IMR-90 (cell line): ENCODE measurements around the gene SLC43A2. TPM values are rescaled to one million over a fixed set of nuclear protein-coding genes. Genes with fewer than 3 reads are reported as not detected.
A peak's percentile ranks its signal among the peaks of the same experiment; 100 is the strongest.

ENCODE experiments used
- ATAC-seq: fragments of 200-7000 bp; cut with Tn5 transposase; 2 replicates; pipeline ENCODE4 v1.9.1; 2020; ENCODE audit warnings: low read depth, mild to moderate bottlenecking, moderate library complexity
- BruUV-seq: library from RNA; stranded (reverse); fragments of 400-500 nt; replicated peaks from 2 replicates; lab custom pipeline; 2021; lab: Mats Ljungman, UMichigan
- CTCF ChIA-PET: fragments of 300-600 bp; formaldehyde crosslinking; extraction: SDS; loops from one replicate; lab custom pipeline; 2021; ENCODE audit warnings: antibody characterized with exemption; lab: Yijun Ruan, JAX
- POLR2A ChIA-PET: fragments of 300-600 bp; sonication (Branson Sonifier 250); formaldehyde crosslinking; loops from one replicate; lab custom pipeline; 2022; ENCODE audit warnings: antibody characterized with exemption; ENCODE audit not compliant: unreplicated experiment; lab: Charles Lee
- DNase-seq: peaks from one replicate; pipeline ENCODE4 v3.0.0; 2013
- H2AFZ ChIP-seq: replicated peaks from 2 replicates; pipeline ENCODE3; 2013; ENCODE audit warnings: low read length, mild to moderate bottlenecking; ENCODE audit not compliant: poor library complexity
- H2AK5ac ChIP-seq: 2 replicates; pipeline ENCODE4 v1.6.1; 2013; ENCODE audit warnings: low read depth, low read length, inconsistent platforms
- H2AK9ac ChIP-seq: replicated peaks from 2 replicates; pipeline ENCODE3; 2013; ENCODE audit warnings: mild to moderate bottlenecking, low read depth, low read length, moderate library complexity; ENCODE audit not compliant: poor library complexity
- H2BK120ac ChIP-seq: 2 replicates; pipeline ENCODE4 v1.6.1; 2013; ENCODE audit warnings: low read depth, low read length, inconsistent platforms
- H2BK15ac ChIP-seq: 3 replicates; pipeline ENCODE4 v1.6.1; 2013; ENCODE audit warnings: low read depth, low read length, inconsistent platforms
- H2BK20ac ChIP-seq: 2 replicates; pipeline ENCODE4 v1.6.1; 2013; ENCODE audit warnings: low read depth, mild to moderate bottlenecking, inconsistent platforms, low read length, moderate library complexity
- H2BK5ac ChIP-seq: 2 replicates; pipeline ENCODE4 v1.6.1; 2013; ENCODE audit warnings: mild to moderate bottlenecking, low read depth, low read length, inconsistent platforms; ENCODE audit not compliant: poor library complexity, severe bottlenecking
- H3K14ac ChIP-seq: replicated peaks from 2 replicates; pipeline ENCODE4 v1.6.1; 2013; ENCODE audit warnings: low read depth, low read length, inconsistent platforms
- H3K18ac ChIP-seq: 2 replicates; pipeline ENCODE4 v1.6.1; 2013; ENCODE audit warnings: low read depth, low read length, control low read depth
- H3K23ac ChIP-seq: 2 replicates; pipeline ENCODE4 v1.6.1; 2013; ENCODE audit warnings: low read depth, low read length, inconsistent platforms
- H3K27ac ChIP-seq: 2 replicates; pipeline ENCODE4 v1.5.1; 2013; ENCODE audit warnings: mild to moderate bottlenecking, control low read depth, low read length; ENCODE audit not compliant: insufficient read depth
- H3K27me3 ChIP-seq: 2 replicates; pipeline ENCODE4 v1.6.1; 2013; ENCODE audit warnings: low read length; ENCODE audit not compliant: control insufficient read depth, insufficient read depth
- H3K36me3 ChIP-seq: 2 replicates; pipeline ENCODE4 v1.6.1; 2013; ENCODE audit warnings: low read length, mixed read lengths; ENCODE audit not compliant: control insufficient read depth, insufficient read depth
- H3K4ac ChIP-seq: 2 replicates; pipeline ENCODE4 v1.6.1; 2013; ENCODE audit warnings: low read depth, low read length, inconsistent platforms
- H3K4me1 ChIP-seq: 2 replicates; pipeline ENCODE4 v1.6.1; 2013; ENCODE audit warnings: low read length, mixed read lengths; ENCODE audit not compliant: control insufficient read depth, insufficient read depth
- H3K4me2 ChIP-seq: 2 replicates; pipeline ENCODE4 v1.6.1; 2013; ENCODE audit warnings: low read depth, mild to moderate bottlenecking, control low read depth, low read length, moderate library complexity
- H3K4me3 ChIP-seq: 2 replicates; pipeline ENCODE4 v1.5.1; 2013; ENCODE audit warnings: low read depth, mild to moderate bottlenecking, control low read depth, low read length, moderate library complexity; ENCODE audit not compliant: insufficient read depth
- H3K56ac ChIP-seq: 2 replicates; pipeline ENCODE4 v1.6.1; 2013; ENCODE audit warnings: low read length, inconsistent platforms; ENCODE audit not compliant: insufficient read depth; ENCODE audit errors: extremely low read depth
- H3K79me1 ChIP-seq, 2 experiments: 2 replicates each; pipeline ENCODE4 v1.6.1; 2013; ENCODE audit warnings: low read length in 2 of 2, inconsistent platforms in 1 of 2, low read depth in 1 of 2
- H3K9ac ChIP-seq: 2 replicates; pipeline ENCODE4 v1.6.1; 2013; ENCODE audit warnings: low read depth, low read length, control low read depth
- H3K9me1 ChIP-seq: 2 replicates; pipeline ENCODE4 v1.6.1; 2013; ENCODE audit warnings: low read length, inconsistent platforms; ENCODE audit not compliant: insufficient read depth
- H3K9me3 ChIP-seq: 2 replicates; pipeline ENCODE4 v1.6.1; 2013; ENCODE audit warnings: low read length; ENCODE audit not compliant: control insufficient read depth, insufficient read depth
- H4K20me1 ChIP-seq: 2 replicates; pipeline ENCODE4 v1.6.1; 2013; ENCODE audit warnings: low read length, inconsistent platforms; ENCODE audit not compliant: insufficient read depth
- H4K5ac ChIP-seq: 2 replicates; pipeline ENCODE4 v1.6.1; 2013; ENCODE audit warnings: mild to moderate bottlenecking, low read depth, low read length, control low read depth
- H4K8ac ChIP-seq, 2 experiments: 2 replicates each; pipeline ENCODE4 v1.6.1; 2013; ENCODE audit warnings: low read depth in 2 of 2, low read length in 2 of 2, control low read depth in 1 of 2, inconsistent platforms in 1 of 2
- H4K91ac ChIP-seq: 2 replicates; pipeline ENCODE4 v1.6.1; 2013; ENCODE audit warnings: low read depth, low read length, inconsistent platforms; ENCODE audit not compliant: insufficient read depth
- BHLHE40 ChIP-seq: fragments of 150-350 bp; IDR thresholded peaks from 2 replicates; pipeline ENCODE4 v1.6.1; 2016; ENCODE audit warnings: mild to moderate bottlenecking, low read depth, low read length
- CEBPB ChIP-seq: IDR thresholded peaks from 2 replicates; pipeline ENCODE4 v1.6.1; 2012; ENCODE audit warnings: low read depth, low read length, improper control_type of control experiment
- CHD1 ChIP-seq: IDR thresholded peaks from 2 replicates; pipeline ENCODE4 v1.6.1; 2012; ENCODE audit warnings: low read depth, low read length, improper control_type of control experiment
- FOS ChIP-seq: fragments of 150-350 bp; IDR thresholded peaks from 2 replicates; pipeline ENCODE4 v1.6.1; 2016; ENCODE audit warnings: low read depth, low read length
- MAFK ChIP-seq: IDR thresholded peaks from 2 replicates; pipeline ENCODE4 v1.6.1; 2012; ENCODE audit warnings: low read depth, low read length, improper control_type of control experiment
- MAZ ChIP-seq: IDR thresholded peaks from 2 replicates; pipeline ENCODE4 v1.6.1; 2012; ENCODE audit warnings: low read depth, mild to moderate bottlenecking, low read length, improper control_type of control experiment, moderate library complexity, borderline replicate concordance
- MXI1 ChIP-seq: IDR thresholded peaks from 2 replicates; pipeline ENCODE4 v1.6.1; 2012; ENCODE audit warnings: low read depth, mild to moderate bottlenecking, low read length, moderate library complexity, borderline replicate concordance
- NFE2L2 ChIP-seq: fragments of 150-350 bp; IDR thresholded peaks from 2 replicates; pipeline ENCODE4 v1.6.1; 2016; ENCODE audit warnings: low read depth, mild to moderate bottlenecking, low read length
- POLR2A ChIP-seq: IDR thresholded peaks from 2 replicates; pipeline ENCODE4 v1.6.1; 2012; ENCODE audit warnings: mild to moderate bottlenecking, low read depth, low read length
- RAD21 ChIP-seq: IDR thresholded peaks from 2 replicates; pipeline ENCODE4 v1.6.1; 2012; ENCODE audit warnings: low read length, improper control_type of control experiment
- RCOR1 ChIP-seq: IDR thresholded peaks from 2 replicates; pipeline ENCODE4 v1.6.1; 2012; ENCODE audit warnings: mild to moderate bottlenecking, low read length, improper control_type of control experiment; ENCODE audit not compliant: insufficient replicate concordance
- RFX5 ChIP-seq: IDR thresholded peaks from 2 replicates; pipeline ENCODE4 v1.8.0; 2012; ENCODE audit warnings: low read depth, mild to moderate bottlenecking, low read length, moderate library complexity
- SMC3 ChIP-seq: fragments of 150-350 bp; IDR thresholded peaks from 2 replicates; pipeline ENCODE4 v1.6.1; 2016; ENCODE audit warnings: low read depth, mild to moderate bottlenecking, antibody characterized with exemption, low read length, moderate library complexity
- WGBS, 2 experiments: methylation state at CpG; one replicate each; pipeline versions ENCODE4 v1.1.5 to v1.1.7; 2013; ENCODE audit warnings: missing lambda C conversion rate in 2 of 2; ENCODE audit not compliant: insufficient read length in 1 of 2; ENCODE audit errors: extremely low coverage in 2 of 2; 5-methylcytosine and 5-hydroxymethylcytosine counted together
- dilution Hi-C: fragments of 300-500 bp; cut with HindIII; formaldehyde crosslinking; loops from one replicate; pipeline ENCODE4 v1.14.3; 2018; ENCODE audit warnings: low sequenced_read_pairs; ENCODE audit not compliant: unreplicated experiment
- in situ Hi-C: fragments of 300-500 bp; cut with MboI; formaldehyde crosslinking; loops from 3 replicates; pipeline ENCODE4 v1.14.3; 2019; ENCODE audit warnings: low sequenced_read_pairs, inconsistent platforms, mixed read lengths
- intact Hi-C: fragments of 100-400 bp; cut with micrococcal nuclease; formaldehyde crosslinking; loops from 2 replicates; pipeline ENCODE4 v1.10.0; 2022
- polyA plus RNA-seq, 3 experiments: library from polyadenylated mRNA; depleted of rRNA; stranded (reverse); fragments of >200 nt; gene quantifications; 2 replicates each; pipeline ENCODE4 v1.2.3, GENCODE V29; 2012; ENCODE audit warnings: low replicate concordance in 1 of 3
- total RNA-seq: library from RNA; depleted of rRNA; stranded (reverse); fragments of >200 nt; gene quantifications from 2 replicates; pipeline ENCODE4 v1.2.3, GENCODE V29; 2012
- TF ChIP-seq, protein P1 (sequence below): conservative IDR thresholded peaks from 2 replicates; pipeline ENCODE4 v1.5.1; 2012; ENCODE audit warnings: mild to moderate bottlenecking, low read depth, low read length, improper control_type of control experiment
- TF ChIP-seq, protein P2 (sequence below): fragments of 150-350 bp; IDR thresholded peaks from 2 replicates; pipeline ENCODE4 v1.6.1; 2016; ENCODE audit warnings: low read depth, mild to moderate bottlenecking, low read length, moderate library complexity, borderline replicate concordance

The SLC43A2 gene
- total and polyA plus RNA-seq, 2 of the 4 experiments (the other 2 are of a cell fraction), result 3.8 to 9.0 TPM

DNA sequence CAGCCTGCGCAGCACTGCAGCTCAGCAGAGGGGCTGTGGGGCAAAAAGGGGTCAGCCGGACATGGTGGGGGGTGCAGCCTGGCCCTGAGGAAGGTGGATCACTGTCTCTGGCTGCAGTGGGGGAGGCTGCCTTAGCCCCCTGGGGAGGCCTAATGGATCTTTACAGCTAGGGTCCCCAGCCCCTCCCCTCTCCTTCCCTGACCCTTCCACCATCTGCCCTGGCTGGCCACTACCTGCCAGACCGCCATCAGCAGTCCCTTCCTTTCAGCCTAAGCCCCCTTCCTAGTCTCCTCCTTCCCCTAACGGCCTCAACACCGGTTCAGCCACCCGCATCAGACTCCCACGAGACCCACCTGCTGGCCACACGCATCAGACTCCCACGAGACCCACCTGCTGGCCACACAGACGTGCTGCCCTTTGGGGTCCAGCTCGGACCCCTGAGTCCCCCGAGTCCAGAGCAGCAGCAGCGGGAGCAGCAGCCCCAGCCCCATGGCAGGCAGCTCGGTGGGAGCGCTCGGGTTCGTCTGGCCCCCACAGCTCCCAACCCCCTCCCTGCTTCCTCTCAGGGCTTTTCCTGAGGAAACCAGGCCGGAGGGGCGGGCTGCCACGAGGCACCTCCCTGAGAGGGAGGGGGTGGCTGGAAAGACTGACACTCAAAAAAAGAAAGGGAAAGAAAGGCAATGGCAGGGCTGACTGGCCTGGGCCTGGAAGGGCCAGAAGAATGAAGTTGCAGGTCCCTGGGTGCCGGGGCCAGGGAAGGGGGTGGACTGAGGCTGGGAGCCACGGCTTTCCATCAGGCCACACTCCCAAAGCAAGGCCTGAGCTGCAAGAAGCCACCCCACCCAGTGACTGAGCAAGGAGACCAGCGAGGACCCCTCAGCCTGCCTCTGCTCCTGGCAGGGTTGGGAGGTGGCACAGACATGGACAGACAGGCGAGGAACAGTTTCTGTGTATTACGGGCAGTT is 16.9 kb upstream of the SLC43A2 start, which contains the start of gene SCARF1:
Gene SCARF1 (minus strand): TSS at position 526 of the 965 bp plus-strand sequence. CDS start 35 bp downstream, at position 491.
- TF ChIP-seq RCOR1, result no peak
- TF ChIP-seq CHD1, result no peak
- no peak for TF ChIP-seq MXI1
- TF ChIP-seq BHLHE40, result no peak
- no peak for TF ChIP-seq FOS
- no peak for TF ChIP-seq POLR2A
- TF ChIP-seq, protein P1, sequence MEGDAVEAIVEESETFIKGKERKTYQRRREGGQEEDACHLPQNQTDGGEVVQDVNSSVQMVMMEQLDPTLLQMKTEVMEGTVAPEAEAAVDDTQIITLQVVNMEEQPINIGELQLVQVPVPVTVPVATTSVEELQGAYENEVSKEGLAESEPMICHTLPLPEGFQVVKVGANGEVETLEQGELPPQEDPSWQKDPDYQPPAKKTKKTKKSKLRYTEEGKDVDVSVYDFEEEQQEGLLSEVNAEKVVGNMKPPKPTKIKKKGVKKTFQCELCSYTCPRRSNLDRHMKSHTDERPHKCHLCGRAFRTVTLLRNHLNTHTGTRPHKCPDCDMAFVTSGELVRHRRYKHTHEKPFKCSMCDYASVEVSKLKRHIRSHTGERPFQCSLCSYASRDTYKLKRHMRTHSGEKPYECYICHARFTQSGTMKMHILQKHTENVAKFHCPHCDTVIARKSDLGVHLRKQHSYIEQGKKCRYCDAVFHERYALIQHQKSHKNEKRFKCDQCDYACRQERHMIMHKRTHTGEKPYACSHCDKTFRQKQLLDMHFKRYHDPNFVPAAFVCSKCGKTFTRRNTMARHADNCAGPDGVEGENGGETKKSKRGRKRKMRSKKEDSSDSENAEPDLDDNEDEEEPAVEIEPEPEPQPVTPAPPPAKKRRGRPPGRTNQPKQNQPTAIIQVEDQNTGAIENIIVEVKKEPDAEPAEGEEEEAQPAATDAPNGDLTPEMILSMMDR, result no peak
- TF ChIP-seq, protein P2, sequence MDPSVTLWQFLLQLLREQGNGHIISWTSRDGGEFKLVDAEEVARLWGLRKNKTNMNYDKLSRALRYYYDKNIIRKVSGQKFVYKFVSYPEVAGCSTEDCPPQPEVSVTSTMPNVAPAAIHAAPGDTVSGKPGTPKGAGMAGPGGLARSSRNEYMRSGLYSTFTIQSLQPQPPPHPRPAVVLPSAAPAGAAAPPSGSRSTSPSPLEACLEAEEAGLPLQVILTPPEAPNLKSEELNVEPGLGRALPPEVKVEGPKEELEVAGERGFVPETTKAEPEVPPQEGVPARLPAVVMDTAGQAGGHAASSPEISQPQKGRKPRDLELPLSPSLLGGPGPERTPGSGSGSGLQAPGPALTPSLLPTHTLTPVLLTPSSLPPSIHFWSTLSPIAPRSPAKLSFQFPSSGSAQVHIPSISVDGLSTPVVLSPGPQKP, result no peak
- no peak for TF ChIP-seq RFX5
- no peak for TF ChIP-seq RAD21
- TF ChIP-seq MAFK, result no peak
- no peak for TF ChIP-seq NFE2L2
- no peak for TF ChIP-seq MAZ
- no peak for TF ChIP-seq CEBPB
- no peak for TF ChIP-seq SMC3
- peak within 1 kb of the TSS; percentile 42 for H2AK9ac ChIP-seq
- no peak within 1 kb of the TSS for H2BK20ac ChIP-seq
- peak within 1 kb of the TSS; percentile 43; the same call in 1 of the 2 replicates for H3K4ac ChIP-seq
- CTCF ChIA-PET, result interaction anchor here (0.6 kb wide), 1 partner anchor 30 kb away, joined by 4 read pairs; no protein-coding TSS in a partner anchor
- no peak within 1 kb of the TSS for H4K5ac ChIP-seq
- no peak within 1 kb of the TSS for H3K56ac ChIP-seq
- no peak within 1 kb of the TSS for H3K23ac ChIP-seq
- H4K91ac ChIP-seq, result peak within 1 kb of the TSS; percentile 55; the same call in 1 of the 2 replicates
- H3K27ac ChIP-seq, result no peak within 1 kb of the TSS
- peak within 1 kb of the TSS; percentile 40 for H2BK120ac ChIP-seq
- no peaks in the 10 kb centered on the region; the same call in 1 of the 2 replicates for H3K27me3 ChIP-seq
- H4K8ac ChIP-seq, result peak within 1 kb of the TSS in 1 of 2 experiments; percentile 85; a peak in 1 of 4 replicates
- no peak within 1 kb of the TSS for H3K4me2 ChIP-seq
- H3K79me1 ChIP-seq, result no peaks in the 10 kb centered on the region
- no TSS peak for BruUV-seq
- intact Hi-C loops (loop anchor here (5.0 kb wide), 1 partner anchor 388 kb away; no protein-coding TSS in a partner anchor), dilution Hi-C loops (no loop called here), in situ Hi-C loops (loop anchor here (5.0 kb wide), 1 partner anchor 68 kb away; no protein-coding TSS in a partner anchor)
- H3K9ac ChIP-seq, result no peak within 1 kb of the TSS
- H3K14ac ChIP-seq, result no peak within 1 kb of the TSS; the same call in 1 of the 2 replicates
- H3K4me1 ChIP-seq, result peaks cover 30% of the 10 kb centered on the region
- WGBS, 2 experiments, result 92% methylated on average over 9 of the region's 25 CpGs; no CpG with 5 or more reads in 1 of the 2 experiments
- peaks cover 14% of the 10 kb centered on the region for H3K9me1 ChIP-seq
- ATAC-seq (no peak), DNase-seq (no peak)
- POLR2A ChIA-PET, result no interaction called here
- H4K20me1 ChIP-seq, result peaks cover 17% of the 10 kb centered on the region
- H2AK5ac ChIP-seq, result peak within 1 kb of the TSS; percentile 61
- H3K4me3 ChIP-seq, result no peak within 1 kb of the TSS
- H3K36me3 ChIP-seq, result peaks cover 3% of the 10 kb centered on the region; the same call in 1 of the 2 replicates
- no peak within 1 kb of the TSS for H2BK15ac ChIP-seq
- H3K9me3 ChIP-seq, result no peaks in the 10 kb centered on the region
- no peak within 1 kb of the TSS for H3K18ac ChIP-seq
- H2AFZ ChIP-seq, result peak within 1 kb of the TSS; percentile 75
- peak within 1 kb of the TSS; percentile 7 for H2BK5ac ChIP-seq
